Chondrocyte (in vitro differentiated cells): ENCODE data around the gene ABAT. TPM values are rescaled to one million over a fixed set of nuclear protein-coding genes. Genes with fewer than 3 reads are reported as not detected.

Experiments used
- DNase-seq: peaks from one replicate; pipeline ENCODE4 v3.0.0; 2021; ENCODE audit warnings: mixed read lengths, low spot score
- H3K27ac Mint-ChIP-seq: one replicate; pipeline ENCODE4 v1.8.0; 2021; ENCODE audit warnings: mild to moderate bottlenecking, moderate library complexity, mixed read lengths; ENCODE audit not compliant: unreplicated experiment
- H3K27me3 Mint-ChIP-seq: 2 replicates; pipeline ENCODE4 v1.8.0; 2021; ENCODE audit warnings: low read depth, mixed read lengths
- H3K36me3 Mint-ChIP-seq: 2 replicates; pipeline ENCODE4 v1.8.0; 2021; ENCODE audit warnings: low read depth, mixed read lengths
- H3K4me1 Mint-ChIP-seq: 2 replicates; pipeline ENCODE4 v1.8.0; 2021; ENCODE audit warnings: low read depth, mild to moderate bottlenecking, mixed read lengths
- H3K4me3 Mint-ChIP-seq: one replicate; pipeline ENCODE4 v1.8.0; 2021; ENCODE audit warnings: mild to moderate bottlenecking, moderate library complexity, mixed read lengths; ENCODE audit not compliant: unreplicated experiment
- H3K9me3 Mint-ChIP-seq: 2 replicates; pipeline ENCODE4 v1.8.0; 2021; ENCODE audit warnings: low read depth, mixed read lengths
- total RNA-seq: library from RNA; stranded (reverse); gene quantifications from 3 replicates; pipeline ENCODE4 v1.2.1, GENCODE V29; 2021
- TF ChIP-seq, protein P1 (sequence below): fragments of 200-600 bp; sonication (generic); IDR thresholded peaks from 2 replicates; pipeline ENCODE4 v1.5.0; 2021; ENCODE audit warnings: antibody characterized with exemption, mild to moderate bottlenecking, moderate library complexity

ABAT gene
- total RNA-seq, 1 donor from 2014 or later = 2.1 TPM

DNA sequence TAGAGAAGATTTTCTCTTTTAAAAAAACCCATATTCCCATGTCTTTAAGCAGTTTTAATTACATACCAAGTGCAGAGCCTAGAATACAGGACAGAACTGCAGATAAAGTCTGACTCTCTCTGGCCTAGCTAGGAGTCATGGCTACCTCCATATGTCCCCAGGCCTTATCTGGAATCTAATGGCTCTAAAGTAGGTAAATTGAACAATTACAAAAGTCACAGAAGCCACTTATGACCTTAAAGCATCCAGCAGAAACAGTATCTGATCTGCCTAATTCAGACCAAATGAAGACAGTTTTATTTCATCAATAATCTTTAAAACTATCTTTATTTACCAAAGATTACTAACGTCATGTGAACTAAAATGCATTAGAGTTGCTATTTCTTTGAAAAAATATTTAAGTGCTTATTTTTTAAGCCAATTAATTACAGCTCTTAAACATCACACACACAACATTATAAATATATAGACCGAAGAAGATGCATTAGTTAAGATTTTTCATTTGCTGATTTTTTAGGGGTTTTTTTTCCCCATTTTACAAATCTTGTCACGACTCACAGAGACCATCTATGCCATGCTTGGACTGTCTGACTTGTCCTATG is 152.0 kb downstream of the ABAT start:
- H3K27me3 Mint-ChIP-seq = no peaks in the 10 kb centered on the region
- no peak overlapping the region for H3K4me3 Mint-ChIP-seq
- no peak for DNase-seq
- no peaks in the 10 kb centered on the region for H3K9me3 Mint-ChIP-seq
- no peak overlapping the region for H3K27ac Mint-ChIP-seq
- peaks cover 31% of the 10 kb centered on the region for H3K4me1 Mint-ChIP-seq
- TF ChIP-seq, protein P1, sequence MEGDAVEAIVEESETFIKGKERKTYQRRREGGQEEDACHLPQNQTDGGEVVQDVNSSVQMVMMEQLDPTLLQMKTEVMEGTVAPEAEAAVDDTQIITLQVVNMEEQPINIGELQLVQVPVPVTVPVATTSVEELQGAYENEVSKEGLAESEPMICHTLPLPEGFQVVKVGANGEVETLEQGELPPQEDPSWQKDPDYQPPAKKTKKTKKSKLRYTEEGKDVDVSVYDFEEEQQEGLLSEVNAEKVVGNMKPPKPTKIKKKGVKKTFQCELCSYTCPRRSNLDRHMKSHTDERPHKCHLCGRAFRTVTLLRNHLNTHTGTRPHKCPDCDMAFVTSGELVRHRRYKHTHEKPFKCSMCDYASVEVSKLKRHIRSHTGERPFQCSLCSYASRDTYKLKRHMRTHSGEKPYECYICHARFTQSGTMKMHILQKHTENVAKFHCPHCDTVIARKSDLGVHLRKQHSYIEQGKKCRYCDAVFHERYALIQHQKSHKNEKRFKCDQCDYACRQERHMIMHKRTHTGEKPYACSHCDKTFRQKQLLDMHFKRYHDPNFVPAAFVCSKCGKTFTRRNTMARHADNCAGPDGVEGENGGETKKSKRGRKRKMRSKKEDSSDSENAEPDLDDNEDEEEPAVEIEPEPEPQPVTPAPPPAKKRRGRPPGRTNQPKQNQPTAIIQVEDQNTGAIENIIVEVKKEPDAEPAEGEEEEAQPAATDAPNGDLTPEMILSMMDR = no peak
- peaks cover 37% of the 10 kb centered on the region for H3K36me3 Mint-ChIP-seq

DNA sequence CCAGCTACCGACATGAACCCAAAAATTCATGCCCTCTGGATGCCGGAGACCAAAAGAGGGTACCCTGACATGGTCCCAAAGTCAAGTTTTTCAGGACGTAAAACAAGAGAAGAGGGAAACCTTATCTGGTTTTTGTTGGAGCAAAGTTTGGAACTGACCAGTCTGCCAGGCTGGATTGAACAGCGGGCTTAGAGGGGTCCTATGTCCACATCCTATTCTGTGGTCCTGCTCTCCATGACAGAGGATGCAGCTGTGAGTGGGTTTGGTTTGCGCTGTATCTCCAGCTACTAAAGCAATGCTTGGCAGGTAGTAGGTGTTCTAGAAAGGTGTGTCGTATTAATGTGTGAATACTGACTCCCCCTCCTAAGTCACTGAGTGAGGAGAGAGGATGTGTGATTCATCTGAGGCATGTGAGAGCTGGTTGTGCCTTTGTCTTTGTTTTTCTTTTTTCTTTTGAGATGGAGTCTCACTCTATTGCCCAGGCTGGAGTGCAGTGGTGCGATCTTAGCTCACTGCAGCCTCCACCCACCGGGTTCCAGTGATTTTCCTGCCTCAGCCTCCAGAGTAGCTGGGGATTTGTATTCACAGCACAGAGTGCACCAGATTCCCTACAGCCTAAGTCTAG is 154.2 kb downstream of the ABAT start:
- Mint-ChIP-seq H3K27me3 (no peaks in the 10 kb centered on the region), H3K4me1 (peaks cover 20% of the 10 kb centered on the region), H3K9me3 (no peaks in the 10 kb centered on the region), H3K36me3 (peaks cover 28% of the 10 kb centered on the region), H3K27ac (peak overlapping the region; percentile 52), H3K4me3 (no peak overlapping the region)
- TF ChIP-seq, protein P1 = no peak
- no peak for DNase-seq

DNA sequence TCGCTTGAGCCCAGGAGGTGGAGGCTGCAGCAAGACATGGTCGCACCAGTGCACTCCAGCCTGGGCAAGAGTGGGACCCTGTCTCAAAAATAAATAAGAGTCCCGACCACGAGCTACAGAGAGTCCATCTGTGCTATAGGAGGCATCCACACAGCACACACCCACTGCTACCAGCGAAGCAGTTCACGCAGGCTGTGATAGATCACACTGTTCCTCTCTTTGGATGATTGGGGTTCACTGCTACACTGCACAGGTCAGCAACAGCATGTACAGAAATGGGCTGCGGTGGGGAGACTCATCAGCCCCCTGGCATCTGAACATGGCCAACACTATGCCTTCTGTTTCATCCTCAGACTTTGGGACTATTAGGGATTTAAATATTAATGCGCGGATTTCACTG is 157.0 kb downstream of the ABAT start:
- Mint-ChIP-seq H3K9me3 (no peaks in the 10 kb centered on the region), H3K27ac (no peak overlapping the region)

DNA sequence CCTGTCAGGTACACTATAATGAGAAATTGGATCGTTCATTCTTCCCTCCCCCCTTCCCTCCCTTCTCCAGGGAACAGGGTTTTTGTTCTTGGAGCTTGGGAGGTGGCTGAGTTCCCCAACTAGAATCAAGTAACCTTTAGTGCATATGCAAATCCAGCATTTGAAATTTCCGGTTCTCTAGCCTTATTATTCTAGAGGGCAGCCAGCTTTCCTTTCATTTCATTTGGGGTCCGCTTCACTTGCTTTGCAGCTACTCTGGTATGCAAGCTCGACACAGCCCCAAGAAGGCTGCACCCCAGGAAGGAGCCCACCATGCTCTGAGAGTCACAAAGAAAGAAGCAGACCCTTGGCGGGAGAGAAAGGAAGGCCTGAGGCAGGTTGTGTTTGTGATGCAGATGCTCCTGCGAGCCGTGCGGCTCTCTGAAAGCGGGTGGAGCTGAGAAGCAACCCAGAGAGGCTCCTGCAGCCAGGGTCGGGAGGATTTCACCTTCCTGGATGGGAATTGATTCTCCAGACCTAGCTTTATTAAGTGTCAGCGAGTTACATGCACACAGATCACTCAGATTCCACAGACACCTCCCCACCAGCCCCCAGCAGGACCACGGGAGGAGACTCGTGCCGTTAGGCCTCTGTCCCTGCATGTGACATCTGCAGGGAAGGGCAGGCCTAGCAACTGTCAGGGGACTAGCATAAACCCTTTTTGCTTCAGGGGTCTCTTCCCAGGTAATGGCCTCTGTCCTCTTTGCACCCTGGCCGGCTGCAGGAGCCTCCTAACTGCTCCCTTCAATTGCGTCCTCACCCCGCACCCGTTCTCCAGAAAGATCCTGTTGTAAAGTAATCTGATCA is 157.7 kb downstream of the ABAT start:
- Mint-ChIP-seq H3K36me3 (peaks cover 24% of the 10 kb centered on the region), H3K9me3 (no peaks in the 10 kb centered on the region), H3K27me3 (no peaks in the 10 kb centered on the region), H3K27ac (no peak overlapping the region), H3K4me3 (no peak overlapping the region), H3K4me1 (peaks cover 12% of the 10 kb centered on the region)
- no peak for DNase-seq
- TF ChIP-seq, protein P1 = no peak

More for the DNA sequence above, 157.0 kb downstream of the ABAT start:
- no peak overlapping the region for H3K4me3 Mint-ChIP-seq
- TF ChIP-seq, protein P1 = no peak
- no peak for DNase-seq
- peaks cover 24% of the 10 kb centered on the region for H3K36me3 Mint-ChIP-seq
- no peaks in the 10 kb centered on the region for H3K27me3 Mint-ChIP-seq
- peaks cover 19% of the 10 kb centered on the region for H3K4me1 Mint-ChIP-seq

DNA sequence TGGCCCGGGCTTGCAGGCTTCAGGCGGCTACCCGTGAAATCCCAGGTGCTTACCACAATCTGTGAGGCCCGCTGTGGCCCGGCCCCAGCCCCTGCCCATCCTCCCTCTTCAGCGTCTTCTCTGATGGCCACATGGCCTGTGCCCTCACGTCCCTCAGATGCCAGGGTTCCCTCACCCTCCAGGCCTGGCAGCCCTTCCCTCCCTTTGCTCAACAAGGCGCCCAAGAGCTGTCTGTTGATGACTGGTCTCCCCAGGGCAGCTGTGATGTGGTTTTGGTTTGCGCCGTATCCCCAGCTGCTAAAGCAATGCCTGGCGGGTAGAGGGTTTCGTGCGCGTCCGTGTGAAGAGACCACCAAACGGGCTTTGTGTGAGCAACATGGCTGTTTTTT is 158.3 kb downstream of the ABAT start:
- H3K36me3 Mint-ChIP-seq = peaks cover 24% of the 10 kb centered on the region

More for the DNA sequence above, 158.3 kb downstream of the ABAT start:
- TF ChIP-seq, protein P1 = no peak
- DNase-seq = no peak
- Mint-ChIP-seq H3K4me3 (no peak overlapping the region), H3K4me1 (peaks cover 11% of the 10 kb centered on the region), H3K27me3 (no peaks in the 10 kb centered on the region), H3K27ac (peak overlapping the region; percentile 33), H3K9me3 (no peaks in the 10 kb centered on the region)
